NCI-H748 treated with DMSO at 0.1 percent for 48 hours (cell line): ENCODE results near the gene WDR82.
A peak's percentile ranks its signal among the peaks of the same experiment; 100 is the strongest.

Experiments
- DNase-seq: peaks from one replicate; lab custom pipeline; 2025; lab: John Stamatoyannopoulos, UW

The WDR82 gene

DNA sequence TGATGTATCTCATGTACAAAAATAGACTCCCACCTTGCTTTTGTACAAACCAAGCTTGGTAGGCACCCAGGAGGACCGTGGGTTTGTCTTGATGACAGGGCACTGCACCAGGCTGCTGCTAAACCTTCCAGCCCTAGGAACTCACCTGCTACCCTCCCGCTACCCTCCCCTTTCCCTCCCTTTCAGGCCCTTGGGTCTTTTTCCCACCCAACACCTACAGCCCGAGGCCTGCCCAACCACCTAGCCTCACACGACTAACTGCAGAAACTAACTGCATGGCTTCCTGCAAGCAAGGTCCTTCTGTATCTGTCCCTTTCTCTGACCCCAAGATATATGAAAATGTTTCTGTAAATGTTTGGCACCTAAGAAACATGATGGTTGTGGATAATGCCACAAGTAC, 21.8 kb downstream of the WDR82 start:
- DNase-seq = no peak

GRCh38 chr3:52256159-52256558, 22.3 kb downstream of the WDR82 start:
- DNase-seq = no peak

GRCh38 chr3:52254608-52255007, 23.8 kb downstream of the WDR82 start:
- DNase-seq = no peak

DNA sequence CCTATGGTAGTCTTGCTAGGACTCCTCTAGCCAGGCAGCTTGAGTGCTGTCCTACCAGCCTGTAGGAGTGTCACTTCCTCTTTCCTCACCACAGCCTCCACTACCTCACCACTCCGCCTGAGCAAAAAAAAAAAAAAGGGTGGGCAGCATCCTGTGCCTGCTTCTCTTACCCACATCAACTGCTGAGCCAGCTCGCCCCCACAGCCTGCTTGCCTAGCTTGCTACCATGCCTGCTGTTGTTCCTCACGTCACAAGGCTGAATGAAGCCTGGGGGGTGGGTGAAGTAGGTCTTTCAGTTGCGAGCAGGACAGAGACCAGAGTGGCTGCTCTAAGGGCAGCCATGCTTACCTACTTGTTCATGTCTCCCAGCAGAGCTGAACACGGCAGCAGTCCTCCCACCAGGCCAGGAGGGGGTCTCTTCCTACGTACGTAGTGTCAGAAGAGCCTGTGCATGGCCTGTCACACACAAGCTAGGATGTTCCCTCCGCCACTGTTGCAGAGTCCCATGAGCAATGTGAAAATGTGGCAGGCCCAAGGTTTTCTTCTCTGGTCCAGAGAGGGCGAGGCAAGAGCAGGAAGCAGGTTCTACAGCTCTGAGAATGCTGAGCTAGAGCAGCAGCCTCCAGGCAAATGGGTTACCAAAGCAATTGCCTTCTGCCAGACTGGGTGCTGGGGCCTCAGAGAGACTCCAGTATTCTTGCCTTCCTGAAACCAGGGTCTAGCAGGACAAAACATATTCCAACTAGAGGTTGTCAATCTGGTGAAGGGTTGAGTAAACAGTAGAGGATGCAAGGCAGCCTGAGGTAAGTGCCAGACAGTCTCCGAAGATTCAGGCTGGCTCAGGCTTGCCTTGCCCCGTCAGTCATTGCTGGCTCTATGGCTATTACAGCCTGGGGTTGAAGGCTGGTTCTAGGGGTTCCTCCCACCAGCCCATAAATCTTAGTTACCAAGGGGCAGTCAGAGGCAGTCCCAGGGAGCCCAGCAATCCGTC, 24.8 kb downstream of the WDR82 start:
- DNase-seq = no peak

DNA sequence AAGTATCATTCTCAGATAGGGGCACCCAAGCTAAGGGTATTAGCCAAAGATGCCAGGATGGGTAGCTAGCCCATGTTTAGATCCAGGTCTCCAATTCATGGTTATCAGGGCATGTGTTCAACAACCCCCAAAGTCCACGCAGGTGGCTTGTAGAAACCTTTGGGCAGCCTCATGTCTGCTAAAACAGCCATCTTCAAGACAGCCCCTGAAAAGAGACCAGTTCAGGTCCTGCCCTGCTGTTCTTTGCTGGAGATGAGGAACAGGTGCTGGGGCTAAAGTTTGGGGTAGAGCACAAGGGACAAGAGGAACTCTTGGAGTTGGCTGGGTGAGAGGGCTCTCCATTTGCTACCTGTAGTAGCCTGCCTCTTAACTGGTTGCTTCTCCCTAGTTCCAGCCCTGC, 28.3 kb downstream of the WDR82 start:
- no peak for DNase-seq

DNA sequence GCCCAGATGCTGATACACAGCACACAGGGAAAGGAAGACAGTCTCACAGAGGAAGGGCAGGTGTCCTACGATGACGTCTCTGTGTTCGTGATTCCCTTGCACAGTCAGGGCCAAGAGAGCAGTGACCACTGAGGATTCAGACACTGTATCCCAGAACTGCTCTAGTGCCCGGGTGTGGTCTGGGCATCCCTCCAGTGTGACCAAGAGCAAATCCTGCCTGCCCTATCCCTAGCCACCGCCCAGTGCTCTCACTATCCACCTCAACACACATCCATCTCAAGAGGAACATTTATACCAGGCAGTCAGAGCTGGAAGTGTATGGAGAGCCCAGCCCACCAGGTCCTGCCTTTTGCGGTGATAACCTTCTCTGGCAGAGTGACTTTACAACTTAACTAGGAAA, 28.8 kb downstream of the WDR82 start:
- DNase-seq = no peak

DNA sequence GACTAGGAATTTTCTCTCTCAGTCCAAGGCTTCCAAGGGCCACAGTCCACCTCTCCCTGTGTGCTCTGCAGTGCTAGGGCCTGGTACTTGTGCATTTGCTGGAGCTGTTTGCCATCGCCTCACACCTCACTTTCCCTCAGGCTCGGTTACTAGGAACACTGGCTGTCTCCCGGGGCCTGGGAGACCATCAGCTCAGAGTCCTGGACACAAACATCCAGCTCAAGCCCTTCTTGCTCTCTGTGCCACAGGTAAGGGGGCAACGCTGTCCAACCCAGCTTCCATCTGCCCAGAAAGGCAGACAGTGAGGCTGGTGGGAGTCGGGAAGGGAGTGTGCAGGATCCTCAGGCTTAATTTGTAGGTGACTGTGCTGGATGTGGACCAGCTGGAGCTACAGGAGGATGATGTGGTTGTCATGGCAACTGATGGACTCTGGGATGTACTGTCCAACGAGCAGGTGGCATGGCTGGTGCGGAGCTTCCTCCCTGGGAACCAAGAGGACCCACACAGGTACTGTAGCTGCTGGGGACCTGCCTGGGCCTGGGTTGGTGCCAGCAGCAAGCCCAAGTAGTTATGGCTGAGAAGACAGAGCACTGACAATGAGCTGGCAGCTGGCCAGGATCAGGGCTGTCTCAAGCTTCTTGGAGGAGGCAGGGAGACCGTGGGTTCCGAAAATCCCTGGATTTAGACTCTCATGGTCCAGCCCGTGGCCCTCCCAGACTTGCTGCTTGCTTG, 29.5 kb downstream of the WDR82 start:
- DNase-seq = no peak

DNA sequence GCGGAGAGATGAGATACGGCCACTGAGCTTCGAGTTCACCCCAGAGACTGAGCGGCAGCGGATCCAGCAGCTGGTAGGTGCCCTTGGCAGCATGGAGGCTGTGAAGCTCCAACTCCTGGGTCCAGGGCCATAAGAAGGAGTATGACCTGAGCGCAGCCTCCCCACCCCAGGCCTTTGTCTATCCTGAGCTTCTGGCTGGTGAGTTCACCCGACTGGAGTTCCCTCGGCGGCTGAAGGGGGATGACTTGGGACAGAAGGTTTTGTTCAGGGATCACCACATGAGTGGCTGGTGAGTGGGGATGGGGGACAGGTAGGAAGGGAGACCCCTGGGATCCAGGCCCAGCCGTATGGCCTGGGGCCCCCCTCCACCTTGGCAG, 30.3 kb downstream of the WDR82 start:
- no peak for DNase-seq

DNA sequence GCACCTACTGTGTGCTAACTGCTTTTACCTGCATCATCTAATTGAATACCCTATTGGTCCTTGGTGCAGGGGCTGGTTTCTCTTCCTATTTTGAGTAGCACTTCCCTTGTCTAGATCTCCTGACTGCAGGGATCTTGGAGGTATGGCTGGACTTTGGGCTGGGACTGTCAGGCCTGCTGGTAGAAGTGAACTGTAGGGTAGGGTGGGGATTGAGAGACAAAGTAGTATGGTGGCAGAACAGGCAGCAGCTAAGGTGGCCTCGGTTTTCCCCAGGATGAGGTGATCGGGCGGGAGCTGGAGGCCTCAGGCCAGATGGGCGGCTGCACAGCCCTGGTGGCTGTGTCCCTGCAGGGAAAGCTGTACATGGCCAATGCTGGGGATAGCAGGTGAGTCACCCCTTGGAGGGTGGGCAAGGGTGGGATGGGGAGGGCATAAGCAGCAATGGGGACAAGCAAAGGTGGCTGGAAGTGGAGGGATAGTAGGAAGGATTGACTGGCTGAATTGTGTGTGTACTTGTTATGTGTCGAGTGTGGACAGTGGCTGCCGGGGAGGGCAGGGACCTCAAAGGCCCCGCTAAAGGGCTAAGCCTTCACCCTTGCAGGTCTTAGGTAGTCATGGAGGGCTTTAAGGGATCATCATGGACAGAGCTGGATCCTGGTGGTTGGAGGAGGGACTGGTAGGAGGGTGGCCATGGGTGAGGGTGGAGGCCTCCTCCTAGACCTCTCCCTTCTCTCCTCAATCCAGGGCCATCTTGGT, 30.9 kb downstream of the WDR82 start:
- no peak for DNase-seq

DNA sequence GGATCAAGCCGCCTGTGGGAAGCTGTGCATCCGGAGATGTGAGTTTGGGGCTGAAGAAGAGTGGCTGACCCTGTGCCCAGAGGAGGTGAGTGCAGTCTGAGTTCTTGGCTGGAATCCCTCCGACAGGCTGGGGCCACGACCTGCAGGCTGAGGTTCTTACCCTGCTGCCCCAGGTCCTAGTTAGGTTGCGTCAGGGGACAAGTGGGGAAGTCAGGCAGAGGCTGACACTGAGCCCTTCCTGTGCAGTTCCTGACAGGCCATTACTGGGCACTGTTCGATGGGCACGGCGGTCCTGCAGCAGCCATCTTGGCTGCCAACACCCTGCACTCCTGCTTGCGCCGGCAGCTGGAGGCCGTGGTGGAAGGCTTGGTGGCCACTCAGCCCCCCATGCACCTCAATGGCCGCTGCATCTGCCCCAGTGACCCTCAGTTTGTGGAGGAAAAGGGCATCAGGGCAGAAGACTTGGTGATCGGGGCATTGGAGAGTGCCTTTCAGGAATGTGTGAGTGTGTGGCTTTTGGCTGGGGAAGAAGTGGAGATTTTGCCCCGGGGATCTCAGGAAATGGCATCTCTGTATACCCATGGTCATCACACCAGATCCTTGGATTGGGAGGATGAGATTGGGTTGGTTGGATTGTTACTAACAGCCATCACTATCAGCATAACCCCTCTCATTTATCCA, 31.6 kb downstream of the WDR82 start:
- no peak for DNase-seq

DNA sequence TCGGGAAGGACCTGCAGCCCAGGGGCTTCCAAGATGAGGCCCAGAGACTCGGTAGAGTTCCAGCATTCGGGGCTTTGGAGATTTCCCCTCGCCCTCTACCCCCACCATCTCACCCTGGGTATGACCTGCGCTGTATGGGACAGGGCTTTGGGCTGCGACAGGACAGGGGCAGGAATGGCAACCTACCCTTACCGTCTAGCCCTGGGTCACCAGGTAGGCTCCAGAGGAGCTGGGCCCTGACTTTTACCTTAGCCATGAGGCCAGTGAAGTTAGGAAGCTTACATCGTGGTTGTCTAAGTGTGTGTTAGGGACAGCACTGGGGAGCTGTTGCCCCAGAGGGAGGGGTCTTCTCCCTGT, 32.2 kb downstream of the WDR82 start:
- DNase-seq = no peak

DNA sequence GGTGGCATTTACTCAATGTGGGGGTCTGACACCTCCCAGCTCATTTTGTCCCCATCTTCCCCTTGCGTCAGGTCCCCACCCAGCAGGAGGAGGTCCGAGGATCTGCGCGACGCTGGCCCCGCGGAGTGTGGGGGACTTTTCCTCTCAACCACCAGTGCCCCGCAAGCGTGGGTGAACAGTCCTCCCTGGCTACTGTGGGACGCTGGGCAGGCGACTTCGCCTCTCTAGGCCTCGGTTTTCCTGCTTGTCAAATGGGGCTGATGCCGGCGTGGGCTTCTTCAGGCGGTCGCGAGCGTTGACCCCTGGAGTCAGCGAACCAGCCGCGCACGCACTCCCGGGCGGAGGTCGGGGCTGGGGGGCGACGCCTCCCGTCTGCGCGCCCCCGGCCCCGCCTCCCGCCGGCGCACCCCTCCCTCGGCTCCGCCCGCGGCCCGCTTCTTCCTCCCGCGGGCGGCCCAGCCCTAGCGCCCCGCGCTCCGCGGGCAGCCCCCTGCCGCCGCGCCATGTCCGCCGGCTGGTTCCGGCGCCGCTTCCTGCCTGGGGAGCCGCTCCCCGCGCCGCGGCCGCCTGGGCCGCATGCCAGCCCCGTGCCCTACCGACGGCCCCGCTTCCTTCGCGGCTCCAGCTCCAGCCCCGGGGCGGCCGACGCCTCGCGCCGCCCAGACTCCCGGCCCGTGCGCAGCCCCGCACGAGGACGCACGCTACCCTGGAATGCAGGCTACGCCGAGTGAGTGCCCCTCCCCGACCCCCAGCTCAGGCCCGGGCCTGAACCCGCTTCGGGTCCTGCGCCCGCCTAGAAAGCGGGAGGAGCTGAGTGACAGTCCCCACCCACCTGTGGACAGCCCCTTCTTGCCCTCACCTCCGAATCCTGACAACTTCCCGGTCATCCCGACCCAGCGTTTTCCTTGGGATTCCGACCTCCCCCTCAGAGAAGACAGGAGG, 32.9 kb downstream of the WDR82 start, which contains the start of gene PPM1M:
Gene PPM1M, plus strand, starts transcription at position 438 of the 942 bp plus-strand sequence. Its CDS starts 66 bp downstream, at position 504.
- no peak for DNase-seq

DNA sequence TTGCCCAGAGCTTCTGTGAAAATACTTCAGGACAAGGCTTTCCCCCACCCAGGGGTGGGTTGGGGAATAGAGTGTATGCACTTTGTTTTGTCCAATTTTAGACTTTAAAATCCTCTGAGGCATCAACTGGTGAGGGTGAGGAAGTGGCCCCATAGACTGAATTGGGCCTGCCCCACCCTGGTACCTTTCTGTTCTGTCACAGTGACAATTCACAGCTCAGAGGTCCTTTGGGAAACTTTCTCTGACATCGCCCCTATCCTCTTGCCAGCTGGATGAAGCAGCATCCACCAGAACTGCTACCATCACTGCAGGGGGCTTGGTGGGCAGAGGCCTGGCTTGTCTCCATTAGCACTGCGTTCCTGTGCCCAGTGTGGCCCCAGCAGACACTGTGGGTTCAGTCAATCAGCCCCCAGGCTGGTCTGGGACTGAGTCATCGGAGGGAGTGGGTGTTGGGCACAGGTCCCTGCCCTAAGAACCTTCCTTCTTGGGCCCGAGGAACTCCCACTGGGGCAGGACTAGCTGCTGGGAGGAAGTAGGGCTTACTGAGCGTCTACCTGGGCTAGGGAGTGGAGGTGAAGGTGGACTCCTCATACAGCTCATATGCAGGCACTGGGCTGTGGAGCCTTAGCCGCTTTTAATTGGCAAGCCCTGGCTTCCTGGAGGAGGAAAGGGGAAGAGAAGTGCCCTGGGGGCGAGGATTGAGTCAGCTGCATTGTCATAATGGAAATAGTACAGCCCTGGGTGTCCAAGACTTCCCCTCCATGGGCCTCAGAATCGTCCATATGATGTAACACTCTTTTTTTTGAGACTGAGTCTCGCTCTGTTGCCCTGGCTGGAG, 34.4 kb downstream of the WDR82 start:
- no peak for DNase-seq

- DNase-seq = no peak
Observed at GRCh38 chr3:52242039-52242438, 36.4 kb downstream of the WDR82 start.

- DNase-seq = no peak
Observed at GRCh38 chr3:52240886-52241370, 37.5 kb downstream of the WDR82 start.

DNA sequence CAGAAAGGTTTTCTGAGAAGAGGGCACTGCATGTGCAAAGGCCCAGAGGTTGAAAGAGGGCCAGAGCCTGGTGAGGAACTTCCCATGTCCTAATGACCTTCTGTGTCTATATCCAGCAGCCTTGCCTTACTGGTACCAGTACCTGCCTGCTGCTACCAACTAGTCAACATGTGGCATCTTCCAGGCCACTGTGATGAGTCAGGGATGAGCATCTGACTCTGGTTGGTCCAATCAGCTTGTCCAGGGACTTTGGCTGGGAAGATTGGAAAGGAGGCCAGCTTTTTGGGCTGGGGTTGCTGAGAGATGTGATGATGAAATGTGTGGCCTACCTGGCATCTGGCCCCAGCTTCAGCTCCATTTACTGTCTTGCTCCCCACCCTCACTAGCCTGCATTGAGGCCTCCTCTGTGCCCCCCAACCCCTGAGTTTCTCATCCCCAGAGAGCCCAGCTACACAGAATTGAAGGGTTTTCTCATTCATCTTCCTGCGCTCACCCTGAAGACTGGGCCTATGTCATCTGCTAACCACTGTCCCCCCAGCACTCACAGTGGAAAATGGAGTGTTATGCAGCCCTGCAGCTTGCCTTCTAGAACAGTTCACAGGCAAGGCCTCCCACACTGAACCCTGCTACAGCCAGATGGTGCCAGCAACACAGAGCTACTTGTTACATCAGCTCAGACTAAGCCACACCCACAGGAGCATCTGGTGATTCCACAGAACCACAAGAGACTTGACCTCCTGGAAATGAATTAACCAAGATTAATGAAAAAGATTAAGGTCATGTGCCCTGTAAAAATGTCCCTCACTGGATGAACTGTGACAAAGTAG, 38.2 kb downstream of the WDR82 start:
- DNase-seq = no peak

DNA sequence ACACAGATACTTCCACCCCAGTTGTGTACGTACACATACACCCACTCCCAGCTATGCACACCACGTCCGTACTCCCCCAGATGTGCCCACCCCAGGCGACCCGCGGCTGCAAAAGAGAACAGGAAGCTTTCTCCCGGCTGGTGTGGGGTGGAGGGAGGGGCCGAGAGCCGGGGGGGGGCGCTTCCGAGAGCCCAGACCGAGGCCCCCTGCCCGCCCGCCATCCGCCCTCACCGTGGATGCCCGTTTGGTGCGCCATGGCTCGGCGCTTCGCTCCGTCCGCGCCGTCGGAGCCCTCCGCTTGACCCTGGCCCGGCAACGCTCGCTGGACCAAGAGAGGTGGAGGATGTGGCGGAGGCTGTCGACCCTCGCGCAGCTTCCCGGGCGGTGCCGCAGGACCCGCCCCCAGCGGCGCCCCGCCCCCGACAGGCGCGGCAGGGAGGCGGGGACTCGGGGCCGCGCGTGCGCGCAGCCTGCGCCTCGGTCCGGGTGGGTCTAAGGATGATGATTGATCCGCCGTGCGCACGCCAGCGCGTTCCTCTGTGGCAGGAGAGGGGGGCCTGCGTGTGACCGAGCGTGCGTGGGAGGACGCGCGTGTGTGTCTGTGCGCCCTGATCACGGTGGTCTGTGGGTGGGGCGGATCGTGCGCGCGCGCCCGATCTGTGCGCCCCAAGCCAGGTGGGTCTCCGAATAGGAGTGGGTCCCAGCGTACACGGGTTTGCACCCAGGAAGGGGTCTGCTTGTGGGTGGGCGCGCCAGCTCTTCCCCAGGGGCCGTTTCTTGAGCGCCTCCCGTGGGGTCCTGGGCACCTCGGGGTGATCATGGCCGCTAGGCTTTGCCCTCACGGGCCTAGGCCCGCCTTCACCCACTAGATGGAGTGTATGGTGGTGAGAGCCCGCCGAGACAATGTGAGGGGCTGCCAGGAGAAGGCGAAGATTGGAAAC, 39.4 kb downstream of the WDR82 start, which contains the start of gene TWF2:
Gene TWF2, minus strand, starts transcription at position 398 of the 941 bp plus-strand sequence. Its CDS starts 142 bp downstream, at position 256.
- peak; percentile 25 for DNase-seq
